Measurements from ENCODE around the gene SLC12A8.

The SLC12A8 gene

GRCh38 chr3:125120379-125121122 is 92.0 kb downstream of the SLC12A8 start:
- no peak overlapping the region for H3K27ac ChIP-seq
- no peak for TF ChIP-seq ZFX (IDR thresholded peaks at IDR 0.05)
- no peak for TF ChIP-seq CTCF (conservative IDR thresholded peaks at IDR 0.05)

GRCh38 chr3:125119752-125120378 is 92.7 kb downstream of the SLC12A8 start:
- TF ChIP-seq ZFX (IDR thresholded peaks at IDR 0.05), result no peak
- no peak for TF ChIP-seq CTCF (conservative IDR thresholded peaks at IDR 0.05)
- H3K27ac ChIP-seq, result no peak overlapping the region

GRCh38 chr3:125118600-125118999 is 93.9 kb downstream of the SLC12A8 start:
- no peak for TF ChIP-seq CTCF (conservative IDR thresholded peaks at IDR 0.05)
- TF ChIP-seq ZFX (IDR thresholded peaks at IDR 0.05), result no peak

GRCh38 chr3:125117631-125118191 is 94.8 kb downstream of the SLC12A8 start:
- TF ChIP-seq ZFX (IDR thresholded peaks at IDR 0.05) (no peak), CTCF (conservative IDR thresholded peaks at IDR 0.05) (no peak)
- H3K27ac ChIP-seq, result no peak overlapping the region

More at GRCh38 chr3:125118600-125118999, 93.9 kb downstream of the SLC12A8 start:
- H3K27ac ChIP-seq, result no peak overlapping the region

- H3K27ac ChIP-seq, result peak overlapping the region; percentile 7; the same call in 1 of the 2 replicates
- TF ChIP-seq CTCF (conservative IDR thresholded peaks at IDR 0.05) (no peak), ZFX (IDR thresholded peaks at IDR 0.05) (no peak)
Measured at GRCh38 chr3:125116311-125117080, 96.1 kb downstream of the SLC12A8 start.

- no peak for TF ChIP-seq ZFX (IDR thresholded peaks at IDR 0.05)
- no peak for TF ChIP-seq CTCF (conservative IDR thresholded peaks at IDR 0.05)
- no peak overlapping the region for H3K27ac ChIP-seq
Measured at GRCh38 chr3:125115640-125116039, 96.9 kb downstream of the SLC12A8 start.

Measured in C4-2B (cell line).